Measurements from ENCODE around the gene SRPRA. TPM values are rescaled to one million over a fixed set of nuclear protein-coding genes. Genes with fewer than 3 reads are reported as not detected.

SRPRA gene
- total and polyA plus RNA-seq, 2 donors (not counting 3 experiments of a cell fraction or from before 2014, with no cell fraction given) = 104 to 116 TPM

GRCh38 chr11:126317432-126317755, 48.7 kb upstream of the SRPRA start:
- POLR2A ChIA-PET = no interaction called here
- Histone ChIP-seq H2AFZ (ENCODE audit: low read depth, low read length) (no peak overlapping the region), H4K20me1 (replicated peaks; ENCODE audit: control insufficient read depth, extremely low read depth, insufficient read depth, low read length) (no peaks in the 10 kb centered on the region), H3K27me3 (ENCODE audit: control insufficient read depth in 2 of 2, insufficient read depth in 2 of 2, low read length in 2 of 2) (no peaks in the 10 kb centered on the region), H3K4me2 (ENCODE audit: insufficient read depth, low read length) (no peak overlapping the region), H3K79me2 (ENCODE audit: control insufficient read depth, insufficient read depth, low read length) (no peaks in the 10 kb centered on the region), H3K9ac (replicated peaks; ENCODE audit: extremely low read depth, insufficient read depth, low read length) (no peak overlapping the region), H3K36me3 (ENCODE audit: control insufficient read depth in 2 of 2, extremely low read depth in 1 of 2, insufficient read depth in 2 of 2, low read length in 2 of 2) (no peaks in the 10 kb centered on the region), H3K4me3 (replicated peaks in 1 of 3; ENCODE audit: insufficient read depth in 1 of 3, low read depth in 1 of 3, low read length in 3 of 3) (no peak overlapping the region), H3K4me1 (ENCODE audit: control insufficient read depth, extremely low read depth, insufficient read depth, low read length) (no peaks in the 10 kb centered on the region), H3K9me1 (replicated peaks; ENCODE audit: control insufficient read depth, extremely low read depth, insufficient read depth, low read length) (no peaks in the 10 kb centered on the region), H3K9me3 (replicated peaks; ENCODE audit: control insufficient read depth, insufficient read depth, low read length) (no peaks in the 10 kb centered on the region), H3K27ac (ENCODE audit: insufficient read depth, low read depth, low read length) (no peak overlapping the region)
- no peak for DNase-seq (ENCODE audit: low read depth, low spot score)
- BruUV-seq (replicated peaks) = no TSS peak
- no peak for TF ChIP-seq POLR2A (IDR thresholded peaks at IDR 0.05; ENCODE audit: low read depth, low read length)
- dilution Hi-C loops (cut with MboI; ENCODE audit: extremely low pct_ligation_motif_present, low sequenced_read_pairs) (no loop called here), intact Hi-C loops (cut with micrococcal nuclease) (no loop called here)
- FAIRE-seq = no peak
- CTCF ChIA-PET = interaction anchor here (0.5 to 3.0 kb wide), 3 partner anchors 18 to 163 kb away, joined by 3 to 18 read pairs (median 8); no protein-coding TSS in a partner anchor

DNA sequence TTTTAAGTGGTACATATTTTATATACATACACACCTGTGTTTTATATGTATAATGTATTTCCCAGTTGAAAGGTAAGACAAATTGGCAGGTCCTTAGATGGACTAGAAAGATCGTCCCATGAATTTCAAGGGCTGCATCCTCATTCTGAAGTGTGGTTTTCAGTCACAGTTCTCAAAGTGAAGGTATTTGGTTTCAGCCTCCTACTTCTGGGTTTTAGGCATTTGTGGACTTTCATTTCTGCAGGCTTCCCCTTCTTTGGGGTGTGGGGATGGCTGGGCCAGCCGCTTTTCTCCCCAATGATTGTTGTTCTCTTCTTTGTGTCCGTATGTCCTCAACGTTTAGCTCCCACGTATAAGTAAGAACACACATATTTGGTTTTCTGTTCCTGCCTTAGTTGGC, 45.1 kb upstream of the SRPRA start:
- Histone ChIP-seq H4K20me1 (replicated peaks; ENCODE audit: control insufficient read depth, extremely low read depth, insufficient read depth, low read length) (no peaks in the 10 kb centered on the region), H3K36me3 (ENCODE audit: control insufficient read depth in 2 of 2, extremely low read depth in 1 of 2, insufficient read depth in 2 of 2, low read length in 2 of 2) (no peaks in the 10 kb centered on the region), H3K4me2 (ENCODE audit: insufficient read depth, low read length) (no peak overlapping the region), H3K27me3 (ENCODE audit: control insufficient read depth in 2 of 2, insufficient read depth in 2 of 2, low read length in 2 of 2) (no peaks in the 10 kb centered on the region), H3K4me1 (ENCODE audit: control insufficient read depth, extremely low read depth, insufficient read depth, low read length) (no peaks in the 10 kb centered on the region), H3K9ac (replicated peaks; ENCODE audit: extremely low read depth, insufficient read depth, low read length) (no peak overlapping the region), H3K9me1 (replicated peaks; ENCODE audit: control insufficient read depth, extremely low read depth, insufficient read depth, low read length) (no peaks in the 10 kb centered on the region), H3K9me3 (replicated peaks; ENCODE audit: control insufficient read depth, insufficient read depth, low read length) (no peaks in the 10 kb centered on the region), H2AFZ (ENCODE audit: low read depth, low read length) (no peak overlapping the region), H3K27ac (ENCODE audit: insufficient read depth, low read depth, low read length) (no peak overlapping the region), H3K4me3 (replicated peaks in 1 of 3; ENCODE audit: insufficient read depth in 1 of 3, low read depth in 1 of 3, low read length in 3 of 3) (no peak overlapping the region), H3K79me2 (ENCODE audit: control insufficient read depth, insufficient read depth, low read length) (no peaks in the 10 kb centered on the region)
- no peak for DNase-seq (ENCODE audit: low read depth, low spot score)
- dilution Hi-C loops (cut with MboI; ENCODE audit: extremely low pct_ligation_motif_present, low sequenced_read_pairs) (no loop called here), intact Hi-C loops (cut with micrococcal nuclease) (loop anchor here (5.0 kb wide), 1 partner anchor 103 kb away; no protein-coding TSS in a partner anchor)
- no TSS peak for BruUV-seq (replicated peaks)
- CTCF ChIA-PET = interaction anchor here (10.7 kb wide), 1 partner anchor 169 kb away, joined by 437 read pairs; no protein-coding TSS in a partner anchor
- TF ChIP-seq EZH2 (IDR thresholded peaks at IDR 0.05; ENCODE audit: borderline replicate concordance, low read depth, low read length, severe bottlenecking) = no peak
- no peak for TF ChIP-seq POLR2AphosphoS5 (IDR thresholded peaks at IDR 0.05; ENCODE audit: insufficient read depth, low read depth, low read length)
- TF ChIP-seq, protein P1, sequence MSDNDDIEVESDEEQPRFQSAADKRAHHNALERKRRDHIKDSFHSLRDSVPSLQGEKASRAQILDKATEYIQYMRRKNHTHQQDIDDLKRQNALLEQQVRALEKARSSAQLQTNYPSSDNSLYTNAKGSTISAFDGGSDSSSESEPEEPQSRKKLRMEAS (IDR thresholded peaks at IDR 0.05; ENCODE audit: insufficient read depth, insufficient read length) = no peak
- no peak for TF ChIP-seq POLR2A (IDR thresholded peaks at IDR 0.05; ENCODE audit: low read depth, low read length)
- no peak for TF ChIP-seq MYC (IDR thresholded peaks at IDR 0.05; ENCODE audit: low read depth, low read length)
- no peak for TF ChIP-seq JUN (IDR thresholded peaks at IDR 0.05; ENCODE audit: borderline replicate concordance, insufficient read depth, insufficient read length, low read depth)
- TF ChIP-seq GATA2 (IDR thresholded peaks at IDR 0.05; ENCODE audit: insufficient read depth, insufficient read length, low read depth, low read length) = no peak
- no peak for TF ChIP-seq CTCF (IDR thresholded peaks at IDR 0.05; ENCODE audit: extremely low read depth in 1 of 2, insufficient read depth in 1 of 2, low read depth in 1 of 2, low read length in 2 of 2)
- TF ChIP-seq FOS (IDR thresholded peaks at IDR 0.05; ENCODE audit: borderline replicate concordance, insufficient read depth, low read length) = no peak
- FAIRE-seq = no peak
- POLR2A ChIA-PET = no interaction called here
